Type B pancreatic cell (in vitro differentiated cells): ENCODE data around the gene BASP1. TPM values are rescaled to one million over a fixed set of nuclear protein-coding genes. Genes with fewer than 3 reads are reported as not detected.

Source experiments
- DNase-seq: peaks from one replicate; pipeline ENCODE4 v3.0.0; 2021; ENCODE audit warnings: mixed read lengths; ENCODE audit not compliant: unreplicated experiment; ENCODE audit errors: extremely low spot score
- H3K27ac Mint-ChIP-seq: 2 replicates; pipeline ENCODE4 v1.8.0; 2021; ENCODE audit warnings: mild to moderate bottlenecking, mixed read lengths
- H3K27me3 Mint-ChIP-seq: 2 replicates; pipeline ENCODE4 v1.8.0; 2021; ENCODE audit warnings: mixed read lengths
- H3K36me3 Mint-ChIP-seq: 2 replicates; pipeline ENCODE4 v1.8.0; 2021; ENCODE audit warnings: mixed read lengths
- H3K4me1 Mint-ChIP-seq: one replicate; pipeline ENCODE4 v1.8.0; 2021; ENCODE audit warnings: mixed read lengths; ENCODE audit not compliant: unreplicated experiment
- H3K4me3 Mint-ChIP-seq: 2 replicates; pipeline ENCODE4 v1.8.0; 2021; ENCODE audit warnings: mild to moderate bottlenecking, mixed read lengths
- H3K9me3 Mint-ChIP-seq: 2 replicates; pipeline ENCODE4 v1.8.0; 2021; ENCODE audit warnings: mixed read lengths
- total RNA-seq: library from RNA; stranded (reverse); gene quantifications from 2 replicates; pipeline ENCODE4 v1.2.1, GENCODE V29; 2021; ENCODE audit warnings: low replicate concordance
- TF ChIP-seq, protein P1 (sequence below): fragments of 200-600 bp; sonication (generic); conservative IDR thresholded peaks from 2 replicates; pipeline ENCODE4 v1.5.0; 2021; ENCODE audit warnings: antibody characterized with exemption, mild to moderate bottlenecking

The BASP1 gene
- total RNA-seq, 1 donor from 2014 or later: 131 TPM

DNA sequence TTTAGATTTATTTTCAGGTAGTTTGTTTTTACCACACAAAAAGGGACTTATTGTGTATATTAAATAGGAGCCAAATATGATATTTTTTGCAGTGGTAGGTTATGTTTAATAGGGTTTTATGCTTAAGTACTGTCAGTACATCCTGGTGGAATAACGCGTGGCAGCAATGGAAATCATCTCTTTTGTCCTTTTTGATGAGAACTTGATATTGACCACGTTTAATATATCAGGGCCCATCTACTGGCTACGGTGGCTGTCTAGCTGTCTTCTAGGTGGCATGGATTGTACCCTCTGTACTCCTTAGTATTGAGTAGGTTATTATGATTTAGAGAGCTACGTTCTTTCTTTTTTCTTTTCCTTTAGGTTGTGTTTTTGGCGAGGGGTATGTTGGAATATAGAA is 2.6 kb downstream of the BASP1 start:
- H3K9me3 Mint-ChIP-seq: no peaks in the 10 kb centered on the region
- H3K27me3 Mint-ChIP-seq: no peaks in the 10 kb centered on the region
- peak overlapping the region; percentile 98 for H3K4me3 Mint-ChIP-seq
- TF ChIP-seq, protein P1, sequence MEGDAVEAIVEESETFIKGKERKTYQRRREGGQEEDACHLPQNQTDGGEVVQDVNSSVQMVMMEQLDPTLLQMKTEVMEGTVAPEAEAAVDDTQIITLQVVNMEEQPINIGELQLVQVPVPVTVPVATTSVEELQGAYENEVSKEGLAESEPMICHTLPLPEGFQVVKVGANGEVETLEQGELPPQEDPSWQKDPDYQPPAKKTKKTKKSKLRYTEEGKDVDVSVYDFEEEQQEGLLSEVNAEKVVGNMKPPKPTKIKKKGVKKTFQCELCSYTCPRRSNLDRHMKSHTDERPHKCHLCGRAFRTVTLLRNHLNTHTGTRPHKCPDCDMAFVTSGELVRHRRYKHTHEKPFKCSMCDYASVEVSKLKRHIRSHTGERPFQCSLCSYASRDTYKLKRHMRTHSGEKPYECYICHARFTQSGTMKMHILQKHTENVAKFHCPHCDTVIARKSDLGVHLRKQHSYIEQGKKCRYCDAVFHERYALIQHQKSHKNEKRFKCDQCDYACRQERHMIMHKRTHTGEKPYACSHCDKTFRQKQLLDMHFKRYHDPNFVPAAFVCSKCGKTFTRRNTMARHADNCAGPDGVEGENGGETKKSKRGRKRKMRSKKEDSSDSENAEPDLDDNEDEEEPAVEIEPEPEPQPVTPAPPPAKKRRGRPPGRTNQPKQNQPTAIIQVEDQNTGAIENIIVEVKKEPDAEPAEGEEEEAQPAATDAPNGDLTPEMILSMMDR: no peak
- peaks cover 37% of the 10 kb centered on the region for H3K36me3 Mint-ChIP-seq
- H3K27ac Mint-ChIP-seq: peak overlapping the region; percentile 98
- peaks cover 59% of the 10 kb centered on the region for H3K4me1 Mint-ChIP-seq
- no peak for DNase-seq

DNA sequence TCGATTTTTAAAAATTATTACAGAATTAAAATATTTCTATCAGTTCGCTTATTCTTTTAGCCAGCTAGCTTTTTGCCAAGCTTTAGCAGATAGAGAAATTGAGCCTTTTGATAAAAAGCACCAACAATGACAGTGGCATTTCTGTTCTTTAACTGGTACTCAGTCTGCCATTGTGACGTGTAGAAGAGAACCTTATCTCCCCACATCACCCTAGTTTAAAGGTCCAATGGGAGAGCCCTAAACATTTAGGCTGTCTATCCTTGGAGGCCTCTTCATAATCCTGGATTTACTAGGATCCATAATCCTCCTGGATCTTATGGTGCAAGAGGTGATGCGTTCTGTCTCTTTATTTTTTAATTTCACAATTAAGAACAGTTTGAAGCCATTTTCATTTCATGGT is 3.0 kb downstream of the BASP1 start:
- Mint-ChIP-seq H3K4me1 (peaks cover 63% of the 10 kb centered on the region), H3K27me3 (no peaks in the 10 kb centered on the region), H3K27ac (peak overlapping the region; percentile 98), H3K9me3 (no peaks in the 10 kb centered on the region), H3K36me3 (peaks cover 42% of the 10 kb centered on the region), H3K4me3 (peak overlapping the region; percentile 98)
- DNase-seq: no peak
- TF ChIP-seq, protein P1: no peak

DNA sequence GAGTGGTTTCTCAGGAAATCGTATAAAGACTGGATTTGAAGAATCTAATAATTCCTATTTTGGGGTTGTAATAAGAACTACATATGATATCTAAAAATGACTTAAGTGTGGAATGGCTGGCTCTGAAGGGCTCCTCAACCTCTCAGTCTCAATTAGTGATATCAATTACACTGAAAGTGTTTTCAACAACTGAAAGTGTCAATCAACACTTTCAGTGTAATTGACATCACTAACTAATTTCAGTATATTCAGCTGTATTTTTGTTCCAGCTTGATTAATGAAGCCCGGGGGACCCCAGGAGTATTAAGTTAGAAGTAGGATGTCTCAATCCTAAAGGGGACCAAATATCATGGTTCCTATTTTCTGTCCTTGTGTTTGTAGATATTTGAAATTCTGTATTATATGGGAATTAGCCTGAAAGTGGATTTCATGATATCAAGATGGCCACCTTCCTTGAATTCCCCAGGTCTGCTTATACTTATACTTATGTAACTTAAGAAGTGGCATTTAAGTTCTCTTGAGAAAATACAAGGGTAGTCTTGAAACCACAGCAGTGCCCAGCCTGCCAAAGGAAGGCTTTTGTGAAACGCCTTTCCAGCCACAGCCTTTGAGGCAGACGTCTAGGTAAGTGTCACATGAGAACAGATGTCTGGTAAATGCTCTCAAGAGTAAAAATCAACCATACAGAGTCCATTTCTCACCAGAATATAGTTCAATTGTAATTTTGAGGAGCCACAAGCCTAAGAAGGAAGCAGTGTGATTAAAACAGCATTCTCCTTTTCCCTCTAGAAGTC is 4.6 kb downstream of the BASP1 start:
- Mint-ChIP-seq H3K36me3 (peaks cover 46% of the 10 kb centered on the region), H3K4me1 (peaks cover 67% of the 10 kb centered on the region), H3K9me3 (no peaks in the 10 kb centered on the region), H3K27me3 (no peaks in the 10 kb centered on the region), H3K4me3 (peak overlapping the region; percentile 67), H3K27ac (peak overlapping the region; percentile 84)
- TF ChIP-seq, protein P1: no peak
- no peak for DNase-seq

DNA sequence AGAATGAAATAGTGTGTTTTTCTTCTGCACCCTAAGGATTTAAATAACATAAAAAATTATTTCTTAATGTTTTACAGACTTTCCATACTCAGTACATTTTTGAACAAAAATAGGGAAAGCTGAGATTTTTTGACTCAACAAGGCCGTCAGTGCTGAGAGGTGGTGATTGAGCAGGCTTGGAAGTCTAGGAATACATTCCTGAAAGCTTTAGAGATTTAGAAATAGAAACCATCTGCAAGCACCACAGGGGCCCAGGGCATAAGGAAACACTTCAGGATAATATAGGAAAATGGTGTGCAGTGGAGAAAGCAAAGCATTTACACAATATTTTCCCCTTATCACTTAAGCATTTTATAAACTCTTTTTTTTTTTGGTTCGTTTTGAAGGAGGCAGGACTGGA is 5.2 kb downstream of the BASP1 start:
- Mint-ChIP-seq H3K27ac (peak overlapping the region; percentile 84), H3K27me3 (no peaks in the 10 kb centered on the region), H3K4me1 (peaks cover 67% of the 10 kb centered on the region), H3K9me3 (no peaks in the 10 kb centered on the region), H3K36me3 (peaks cover 46% of the 10 kb centered on the region), H3K4me3 (peak overlapping the region; percentile 67)
- TF ChIP-seq, protein P1: no peak
- no peak for DNase-seq

DNA sequence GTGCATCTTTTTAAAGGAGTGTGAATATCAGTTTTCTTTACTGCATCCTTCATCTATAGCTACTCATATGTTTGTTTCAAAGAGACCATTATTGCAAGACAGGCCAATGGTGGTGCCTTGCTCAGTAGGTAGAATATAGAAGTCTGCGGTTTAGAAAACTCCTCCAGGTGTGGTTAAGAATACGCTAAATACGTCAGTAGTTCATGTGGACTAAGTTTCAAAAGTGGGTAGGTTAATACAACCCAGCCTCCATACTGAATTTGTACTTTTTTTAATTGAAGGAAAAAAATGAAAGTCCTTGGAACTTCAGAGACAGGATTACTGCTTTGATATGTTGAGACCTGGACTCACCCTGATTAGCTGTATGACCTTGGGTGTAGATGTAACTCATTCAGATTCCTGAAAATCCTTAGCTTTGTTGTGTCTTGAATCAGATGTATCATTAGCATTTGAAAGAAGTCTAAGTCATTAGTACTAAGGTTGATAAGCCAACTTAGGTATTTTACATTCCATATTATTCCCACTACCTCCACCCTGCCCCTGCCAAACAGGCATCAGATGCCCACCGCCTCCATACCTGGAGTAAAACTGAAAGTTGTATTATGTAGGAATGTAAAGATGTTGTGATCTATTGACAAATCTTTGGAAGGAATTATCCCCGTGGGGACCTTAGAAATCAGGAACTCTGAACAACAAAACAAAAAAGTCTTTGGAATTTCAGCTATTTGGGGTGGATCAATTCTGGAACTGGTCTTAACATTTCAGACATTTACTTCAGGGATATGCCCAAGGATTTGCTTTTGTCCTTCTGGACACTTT is 6.1 kb downstream of the BASP1 start:
- Mint-ChIP-seq H3K4me3 (peak overlapping the region; percentile 66), H3K4me1 (peaks cover 76% of the 10 kb centered on the region), H3K27ac (peak overlapping the region; percentile 84), H3K27me3 (no peaks in the 10 kb centered on the region), H3K9me3 (no peaks in the 10 kb centered on the region), H3K36me3 (peaks cover 54% of the 10 kb centered on the region)
- TF ChIP-seq, protein P1: no peak
- DNase-seq: no peak
